HG03469 (cell line): ENCODE data around the gene CACNA1G.

Experiments used
- ATAC-seq: cut with Tn5 transposase; IDR thresholded peaks from one replicate; pipeline ENCODE4 v1.9.1; 2021; ENCODE audit warnings: mild to moderate bottlenecking, moderate library complexity, moderate number of reproducible peaks; ENCODE audit not compliant: unreplicated experiment

The CACNA1G gene

DNA sequence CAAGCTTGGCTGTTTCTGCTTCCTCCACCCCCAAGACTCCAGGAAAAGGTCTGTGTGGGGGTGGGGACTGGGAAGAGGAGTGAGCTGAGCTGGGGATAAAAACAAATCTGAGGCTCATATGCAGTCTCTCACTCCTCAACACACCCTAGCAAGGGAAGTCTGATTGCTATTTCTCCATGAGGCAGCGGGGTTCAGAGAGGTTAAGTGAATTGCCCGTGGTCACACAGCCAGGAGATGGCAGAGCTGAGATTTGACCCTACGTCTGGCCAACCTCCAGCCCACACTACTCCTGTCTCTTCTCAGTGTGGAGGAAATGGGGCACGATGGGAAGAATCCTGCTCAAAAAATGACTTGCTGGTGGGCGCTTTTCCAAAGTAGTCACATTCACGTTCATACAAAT lies 69.4 kb downstream of the CACNA1G start:
- ATAC-seq: no peak

DNA sequence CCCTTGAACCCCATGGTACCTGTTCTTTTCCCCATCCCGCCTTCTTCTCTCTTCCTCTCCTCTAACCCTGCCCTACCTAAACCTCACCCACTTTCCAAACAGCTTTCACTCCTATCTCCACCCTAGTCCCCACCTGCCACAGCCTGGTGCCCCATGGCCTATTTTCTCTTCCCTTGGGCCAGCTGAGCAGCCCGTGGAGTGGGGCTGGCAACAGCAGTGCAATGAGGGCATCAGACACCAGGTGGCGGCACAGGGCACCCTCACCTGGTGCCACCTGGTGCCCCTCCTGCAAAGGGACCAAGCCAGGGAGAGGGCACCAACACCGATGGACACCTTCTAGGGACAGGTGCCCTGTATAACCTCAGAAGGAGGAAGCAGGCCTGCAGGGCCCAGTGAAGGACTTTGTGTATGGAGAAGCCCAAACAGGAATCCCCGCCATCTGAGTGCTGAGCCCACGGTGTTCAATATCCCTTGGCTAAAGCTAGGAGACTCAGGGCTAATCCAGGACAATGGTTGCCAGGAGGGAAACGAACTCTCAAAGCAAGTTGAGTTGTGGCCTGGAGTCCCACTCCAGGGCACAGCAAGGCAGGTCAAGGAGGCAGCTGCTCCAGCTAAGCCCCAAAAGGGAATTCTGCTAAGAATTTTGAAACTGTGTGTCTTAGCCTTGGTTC lies 70.1 kb downstream of the CACNA1G start:
- ATAC-seq: no peak

DNA sequence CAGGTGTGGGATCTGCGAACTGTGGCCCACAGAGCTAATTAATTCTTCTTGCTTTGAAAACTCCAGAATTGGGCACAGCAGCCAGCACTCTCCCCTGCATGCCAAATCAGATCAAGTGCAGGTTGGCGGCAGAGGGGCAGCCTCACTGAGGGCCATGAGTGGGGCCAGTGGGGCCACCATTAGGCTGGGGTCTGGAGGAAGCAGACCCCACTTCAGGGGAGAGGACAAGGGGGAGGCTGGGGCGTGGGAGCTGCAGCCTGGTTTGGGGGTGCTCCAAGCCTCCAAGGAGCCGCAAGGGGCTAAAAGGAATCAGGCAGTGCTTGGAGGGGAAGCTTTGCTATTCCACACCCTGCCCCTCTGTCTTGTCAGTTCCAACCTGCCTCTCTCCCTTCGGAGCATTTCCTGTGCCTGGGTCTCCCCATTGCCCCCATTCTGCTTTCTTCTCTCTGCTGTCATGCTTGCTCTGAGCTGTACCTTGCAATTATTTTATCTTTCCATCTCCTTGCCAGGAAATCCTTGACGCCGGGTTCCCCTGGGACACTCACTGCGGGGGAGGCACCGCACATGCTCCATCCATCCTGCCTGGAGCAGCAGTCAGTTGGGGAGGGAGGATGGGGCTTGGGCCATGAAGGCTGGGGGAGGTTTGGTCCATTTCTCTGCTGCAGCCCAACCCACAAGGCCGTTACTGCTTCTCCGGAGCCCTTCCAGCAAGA lies 70.8 kb downstream of the CACNA1G start:
- ATAC-seq: no peak

DNA sequence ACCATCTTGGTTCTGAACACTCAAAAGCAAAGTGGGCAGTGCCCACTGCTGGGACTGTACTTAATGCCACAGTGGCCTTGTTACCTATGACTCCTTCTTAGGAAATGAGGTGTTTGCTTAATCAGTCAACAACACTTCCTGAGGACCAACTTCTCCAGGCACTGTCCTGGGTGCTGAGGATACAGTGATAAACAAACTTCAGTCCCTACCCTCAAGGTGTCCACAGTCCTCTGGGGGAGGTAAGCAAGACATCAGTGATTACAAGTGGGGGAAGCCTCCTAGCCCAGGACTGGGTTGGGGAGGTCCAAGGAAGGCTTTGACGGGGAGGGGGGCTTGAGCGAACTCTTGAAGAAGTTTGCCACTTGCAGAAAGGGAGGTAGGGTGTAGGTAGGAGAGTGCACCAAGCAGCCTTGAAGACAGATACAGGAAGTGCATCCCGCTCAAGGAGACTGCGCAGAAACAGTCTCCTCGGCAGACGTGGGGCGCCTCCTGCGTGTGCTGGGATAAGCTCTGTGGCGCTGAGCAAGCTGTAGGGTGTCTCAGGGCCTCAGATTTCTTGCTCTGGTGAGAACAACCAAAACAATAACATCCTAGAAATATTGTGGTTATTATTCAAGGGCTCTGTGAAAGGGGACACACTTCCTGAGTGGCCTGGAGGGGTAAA lies 71.5 kb downstream of the CACNA1G start:
- no peak for ATAC-seq

DNA sequence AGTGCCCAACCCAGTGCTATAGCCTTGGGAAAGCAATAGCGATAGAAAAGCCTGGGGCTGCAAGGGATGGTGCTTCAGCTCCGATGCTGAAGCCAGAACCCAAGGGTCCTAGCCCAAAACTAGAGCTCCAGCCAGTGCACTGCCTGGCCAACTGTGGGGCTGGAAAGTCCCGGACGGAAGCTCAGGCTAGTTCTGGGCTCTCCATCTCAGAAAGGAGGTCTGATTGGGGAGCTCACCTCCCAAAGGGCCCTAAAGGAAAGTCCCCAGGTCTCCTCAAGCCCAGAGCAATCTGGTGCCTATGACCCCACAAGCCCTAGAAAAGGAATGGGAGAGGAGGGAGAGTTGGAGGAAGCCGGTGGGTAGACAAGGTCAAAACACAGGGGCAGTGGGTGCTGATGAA lies 72.1 kb downstream of the CACNA1G start:
- no peak for ATAC-seq

DNA sequence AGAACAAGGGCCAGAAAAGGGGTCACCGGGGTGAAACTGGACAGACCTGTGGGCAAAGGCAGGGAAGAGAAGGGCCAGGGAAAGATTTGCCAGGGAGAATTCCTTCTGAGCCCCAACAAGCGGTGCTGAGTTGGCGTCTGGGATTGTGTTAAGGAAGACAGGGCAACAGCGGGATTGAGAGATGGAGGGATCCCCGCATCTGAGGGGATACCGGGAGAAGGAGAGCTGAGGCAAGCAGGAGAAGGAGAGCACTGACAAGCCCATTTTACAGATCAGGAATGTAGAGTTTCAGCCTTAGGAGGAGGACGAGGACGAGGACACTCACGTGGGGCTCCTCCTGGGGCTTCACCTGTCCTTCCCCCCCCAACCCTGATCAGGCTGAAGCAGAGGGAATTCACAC lies 73.2 kb downstream of the CACNA1G start:
- no peak for ATAC-seq

DNA sequence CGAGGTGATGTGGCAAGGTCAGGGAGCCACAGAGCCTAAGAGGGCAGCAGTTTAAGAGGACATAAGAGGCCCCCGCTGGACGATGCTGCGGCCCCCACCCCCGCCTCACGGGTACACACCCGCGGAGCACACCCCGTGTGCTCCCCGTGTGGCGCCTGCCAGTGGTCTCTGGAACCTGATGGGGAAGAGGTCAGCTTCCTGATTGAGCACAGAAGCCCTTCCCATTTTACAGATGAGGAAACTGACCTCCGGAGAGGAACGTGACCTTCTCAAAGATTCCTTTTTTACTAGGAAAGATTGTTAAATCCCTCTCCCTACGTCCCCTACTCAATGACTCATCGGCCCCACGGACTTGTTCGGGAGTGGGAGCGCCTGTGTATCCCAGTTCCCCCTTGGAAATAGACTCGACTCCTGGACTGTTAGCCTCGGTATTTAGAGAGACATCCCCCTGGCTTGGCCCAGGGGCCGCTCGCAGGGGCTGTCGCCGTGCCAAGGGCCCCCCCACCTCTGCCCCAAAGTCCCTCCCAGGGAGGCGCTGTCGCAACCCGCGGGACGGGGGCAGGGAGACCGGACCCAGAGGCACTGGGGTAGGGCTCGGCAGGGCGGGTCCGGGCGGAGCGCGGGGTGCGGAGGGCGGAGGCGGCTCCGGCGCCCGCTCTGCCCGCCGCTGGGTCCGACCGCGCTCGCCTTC lies 73.9 kb downstream of the CACNA1G start, which contains the start of gene ABCC3:
TSS of gene ABCC3 (plus strand) at position 658 of the 691 bp plus-strand sequence. CDS start 56 bp downstream, outside the sequence.
- ATAC-seq: no peak

DNA sequence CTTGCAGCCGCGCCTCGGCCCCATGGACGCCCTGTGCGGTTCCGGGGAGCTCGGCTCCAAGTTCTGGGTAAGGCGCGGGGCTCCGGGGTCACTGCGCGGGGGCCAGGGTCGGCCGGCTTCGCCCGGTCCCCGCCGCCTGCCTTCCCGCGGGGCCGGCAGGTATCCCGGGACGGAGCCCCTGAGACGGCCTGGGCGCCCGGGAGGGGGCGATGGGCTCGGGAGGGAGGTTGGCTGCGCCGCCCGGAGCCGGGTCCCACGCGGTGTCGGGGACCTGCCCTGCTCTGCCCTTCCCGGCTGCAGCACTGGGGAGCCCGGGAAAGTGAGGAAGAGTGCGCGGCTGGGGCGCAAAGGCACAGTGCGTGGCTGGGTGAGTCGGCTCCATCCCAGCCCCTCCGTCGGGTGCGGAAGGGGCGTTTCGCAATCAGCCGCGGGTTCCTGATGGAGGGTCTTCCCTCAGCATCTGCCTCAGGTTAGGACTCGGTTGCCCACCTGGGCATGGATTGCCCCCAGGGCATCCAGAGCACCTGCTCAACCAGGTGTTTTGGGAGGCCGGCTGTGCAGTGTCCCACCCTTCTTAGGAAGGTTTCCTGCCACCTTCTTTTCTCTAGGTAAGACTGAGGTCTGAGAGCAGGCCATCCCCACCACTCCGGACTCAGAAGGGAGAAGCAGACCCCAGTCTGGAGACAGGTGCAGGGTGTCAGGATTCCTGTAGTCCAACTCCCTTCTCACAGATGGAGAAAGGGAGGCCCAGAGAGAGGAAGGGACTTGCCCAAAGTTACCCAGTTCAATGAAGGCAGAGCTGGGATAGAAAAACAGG lies 74.6 kb downstream of the CACNA1G start:
- ATAC-seq: no peak

DNA sequence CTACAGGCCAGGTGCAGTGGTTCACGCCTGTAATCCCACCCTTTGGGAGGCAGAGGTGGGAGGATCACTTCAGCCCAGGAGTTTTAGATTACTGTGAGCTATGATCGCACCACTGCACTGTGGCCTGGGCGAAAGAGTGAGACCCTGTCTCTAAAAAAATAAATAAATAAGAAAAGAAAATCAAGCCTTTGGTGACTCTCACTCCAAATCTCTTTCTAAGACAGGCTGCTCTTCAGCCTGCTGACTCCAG lies 75.1 kb downstream of the CACNA1G start:
- ATAC-seq: no peak

DNA sequence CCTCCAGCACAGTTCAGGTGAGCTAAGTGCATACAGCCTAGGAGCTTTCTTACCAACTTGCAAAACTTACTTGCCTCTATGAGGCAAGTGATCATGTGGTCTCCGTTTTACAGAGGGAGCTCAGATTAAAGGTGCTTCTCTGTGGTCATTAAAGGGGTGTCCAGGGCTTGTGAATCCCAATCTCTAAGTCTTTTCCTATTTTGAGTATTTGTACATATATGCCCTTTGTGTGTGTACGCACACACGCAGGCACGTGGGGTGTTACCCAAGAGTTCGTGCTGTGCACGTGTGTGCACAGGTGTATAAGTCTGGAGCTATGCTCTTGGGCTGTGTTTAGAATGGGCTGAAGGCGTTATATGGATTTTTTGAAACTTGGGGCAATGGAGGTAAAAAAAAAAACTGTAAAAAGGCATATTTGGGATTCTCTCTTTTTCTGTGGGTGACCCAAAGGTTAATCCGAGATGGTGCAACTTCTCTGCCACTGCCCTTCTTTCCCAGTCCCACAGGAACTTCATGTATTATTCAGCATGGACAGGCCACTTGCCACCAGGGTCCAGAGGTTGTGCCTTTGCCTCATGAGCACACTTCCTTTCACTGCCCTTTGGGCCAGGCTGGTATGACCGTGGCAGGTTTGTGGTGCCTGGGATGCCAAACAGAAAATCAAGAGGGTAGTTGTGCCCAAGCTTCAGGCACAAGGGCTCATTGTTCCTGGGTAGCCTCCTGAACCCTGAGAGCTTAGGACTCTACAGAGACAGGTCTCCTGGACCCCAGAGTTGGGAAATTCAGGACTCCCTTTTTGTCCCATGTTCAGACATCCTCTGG lies 75.7 kb downstream of the CACNA1G start:
- ATAC-seq: no peak

DNA sequence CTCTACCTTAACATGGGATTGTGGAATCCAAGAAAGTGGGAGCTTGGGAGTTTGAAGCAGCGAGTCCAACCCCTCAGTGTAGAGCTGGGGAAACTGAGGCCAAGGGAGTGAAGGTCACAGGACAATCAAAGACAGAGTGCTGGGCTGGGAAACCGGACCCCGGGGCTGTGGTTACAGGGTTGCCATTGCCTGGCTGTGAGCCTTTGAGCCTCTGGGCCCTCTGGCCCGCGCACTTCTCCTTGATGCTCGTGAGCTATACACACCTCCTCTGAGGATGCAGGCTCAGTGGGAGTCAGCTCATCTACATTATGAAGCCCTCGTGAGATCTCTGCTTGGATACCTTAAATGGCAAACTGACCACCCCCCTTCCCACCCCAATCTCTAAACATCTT lies 76.3 kb downstream of the CACNA1G start:
- no peak for ATAC-seq

DNA sequence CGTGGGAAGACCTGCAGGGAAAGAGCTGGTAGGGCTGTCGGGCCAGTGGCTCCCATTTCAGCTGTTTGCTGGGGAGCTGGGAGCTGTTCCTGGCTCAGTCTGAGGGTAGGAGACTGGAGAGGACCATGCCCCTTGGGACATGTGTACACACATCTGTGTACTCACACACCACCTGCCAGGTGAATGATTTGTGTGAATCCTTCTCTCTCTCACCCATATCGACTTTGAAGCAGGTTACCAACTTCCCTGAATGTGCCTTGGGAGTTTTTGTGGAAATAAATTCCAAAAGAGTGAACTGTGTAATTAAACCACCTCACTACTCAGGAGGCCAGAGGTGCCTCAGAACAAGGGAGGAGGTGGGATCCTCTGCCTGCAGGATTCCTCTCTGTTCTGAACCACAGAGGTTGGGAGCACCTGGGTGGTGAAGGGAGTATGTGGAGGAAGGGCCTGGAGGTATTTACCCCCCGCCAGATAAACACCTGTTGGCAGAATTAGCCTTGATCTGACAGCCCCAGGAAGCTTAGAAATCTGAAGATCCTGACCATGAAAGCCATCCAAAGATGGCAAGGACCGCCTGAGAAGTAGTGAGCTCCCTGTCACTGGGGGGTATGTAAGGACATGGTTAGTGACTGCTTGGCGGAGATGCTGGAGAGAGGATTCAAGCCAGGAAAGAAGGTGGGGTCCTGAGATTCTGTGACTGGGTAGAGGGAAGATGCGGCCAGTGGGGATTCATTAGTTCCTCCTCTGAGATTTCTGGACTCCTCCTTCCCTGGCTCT lies 77.5 kb downstream of the CACNA1G start:
- ATAC-seq: no peak

DNA sequence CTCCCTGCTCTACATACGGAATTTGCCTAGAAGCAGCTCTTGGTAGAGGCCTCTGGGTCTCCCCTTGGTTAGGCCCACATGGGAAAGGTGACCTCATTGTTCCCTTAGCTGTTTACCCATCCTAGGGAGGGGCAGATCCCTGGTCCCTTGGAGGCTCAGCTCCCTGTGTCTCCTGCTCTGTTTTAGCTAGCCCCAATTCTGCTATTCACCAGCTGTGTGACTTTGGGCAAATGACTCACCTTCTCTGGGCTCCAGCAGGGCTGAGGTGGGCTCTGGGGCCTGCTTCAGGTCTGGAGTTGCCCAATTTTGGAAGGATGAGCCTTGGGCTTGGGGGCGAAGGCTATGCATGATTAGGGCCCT lies 78.1 kb downstream of the CACNA1G start:
- ATAC-seq: no peak

DNA sequence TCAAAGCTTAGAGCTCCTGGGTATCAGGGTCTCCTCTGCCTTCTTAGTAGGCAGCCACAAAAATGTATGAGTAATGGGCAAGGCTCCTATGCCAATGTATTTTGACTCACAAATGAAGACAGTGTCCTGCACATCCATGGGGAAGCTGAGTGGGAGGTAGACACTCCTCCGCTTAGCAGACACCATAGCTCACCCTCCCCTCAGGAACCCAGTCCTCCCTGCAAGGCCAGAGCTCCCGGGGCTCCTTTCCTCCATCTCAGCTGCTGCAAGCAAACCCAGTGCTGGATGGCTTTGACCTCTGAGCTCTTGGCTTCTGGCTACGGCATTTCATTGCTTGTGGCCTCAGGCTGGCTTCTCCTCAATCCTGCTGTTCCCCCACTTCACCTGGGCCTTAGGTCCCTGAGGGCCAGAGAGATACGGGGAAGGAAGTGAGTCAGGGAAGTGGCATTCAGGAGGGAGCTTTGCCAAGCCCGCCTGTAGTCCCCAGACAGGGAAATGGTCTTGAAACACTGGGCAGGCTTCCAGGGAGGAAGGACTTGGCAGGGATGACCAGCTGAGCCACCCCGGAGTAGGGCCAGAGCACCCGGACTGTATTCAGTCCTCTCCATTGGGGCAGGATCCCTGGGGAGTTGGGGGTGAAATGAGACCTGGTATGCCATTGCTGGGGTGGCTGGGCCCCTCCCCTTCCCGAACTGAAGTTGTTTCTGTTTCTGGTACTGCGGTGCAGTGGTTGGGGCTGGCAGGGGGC lies 78.6 kb downstream of the CACNA1G start:
- no peak for ATAC-seq

DNA sequence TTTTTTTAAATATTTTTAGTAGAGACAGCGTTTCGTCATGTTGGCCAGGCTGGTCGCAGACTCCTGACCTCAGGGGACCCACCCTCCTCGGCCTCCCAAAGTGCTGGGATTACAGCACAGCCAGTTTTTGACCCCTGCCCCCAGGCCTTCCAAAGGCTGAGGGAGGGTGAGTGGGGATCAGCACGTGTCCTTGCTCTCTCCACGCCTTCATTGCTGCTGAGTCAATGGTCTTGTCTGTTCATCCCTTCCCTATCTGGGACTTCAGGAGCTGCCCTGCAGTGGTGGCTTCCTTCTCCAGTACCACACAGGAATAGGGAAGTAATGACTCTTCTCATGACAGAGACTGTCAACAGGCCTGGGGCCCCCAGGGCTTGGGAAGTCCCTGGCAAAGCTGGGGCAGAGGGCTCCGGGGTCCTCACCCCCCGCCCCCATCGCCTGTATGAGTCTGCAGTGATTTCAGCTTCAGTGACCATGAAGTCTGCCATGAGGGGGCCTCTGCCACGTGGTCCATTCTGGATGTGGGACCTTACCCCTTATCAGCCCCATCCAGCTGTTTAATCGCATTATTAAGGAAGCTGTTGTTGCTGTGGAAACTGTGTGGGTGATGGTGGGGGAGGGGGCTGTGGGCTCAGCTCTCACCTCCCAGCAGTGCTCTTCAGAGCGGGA lies 80.3 kb downstream of the CACNA1G start:
- no peak for ATAC-seq

DNA sequence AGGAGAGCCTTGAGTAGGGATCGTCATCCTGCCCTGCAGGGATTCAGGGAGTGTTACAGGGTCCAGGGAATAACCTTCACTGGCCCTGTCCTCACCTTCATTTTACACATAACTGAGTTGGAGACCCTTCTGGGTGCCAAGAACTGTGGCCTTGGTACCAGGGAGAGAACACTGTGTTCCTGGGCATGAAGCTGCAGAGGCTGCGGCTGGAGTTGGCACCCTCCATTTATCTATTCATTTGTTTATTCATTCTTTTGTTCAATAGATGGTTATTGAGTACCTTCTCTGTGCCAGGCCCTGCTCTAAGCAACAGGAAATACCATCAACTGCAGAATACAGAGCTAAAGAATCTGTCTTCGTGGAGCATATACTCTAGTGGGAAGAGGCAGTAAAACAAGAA lies 80.8 kb downstream of the CACNA1G start:
- no peak for ATAC-seq

DNA sequence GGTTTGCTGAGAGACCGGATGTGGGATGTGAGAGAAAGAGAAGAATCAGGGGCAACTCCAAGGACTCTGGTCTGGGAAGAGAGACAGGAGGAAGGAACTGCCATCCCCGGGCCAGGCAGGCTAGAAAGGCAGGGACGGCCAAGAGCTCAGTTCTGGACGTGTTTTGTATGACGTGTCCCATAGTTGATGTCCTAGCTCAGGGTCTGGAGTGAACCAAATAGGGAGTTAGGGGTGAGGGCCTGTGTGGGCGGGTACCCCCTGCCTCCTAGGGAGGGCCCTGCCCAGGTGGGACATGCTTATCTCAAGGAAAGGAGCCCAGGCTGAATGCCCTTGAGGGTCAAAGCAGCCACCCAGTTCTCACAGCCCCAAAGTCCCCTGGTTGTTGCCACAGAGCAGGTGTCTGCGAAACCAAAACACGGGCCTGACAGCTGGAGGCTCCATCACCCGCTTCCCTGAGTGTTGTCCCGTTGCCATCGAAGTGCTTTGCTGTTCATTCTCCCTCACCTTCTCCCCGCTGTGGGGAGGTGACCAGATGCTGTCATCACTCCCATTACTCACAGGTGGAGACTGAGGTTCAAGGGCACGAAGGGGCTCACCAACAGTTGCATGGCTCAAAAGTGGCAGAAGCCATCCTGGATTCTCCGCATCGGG lies 81.7 kb downstream of the CACNA1G start:
- ATAC-seq: no peak
